ENCODE data around the gene GRAMD1C. TPM values are rescaled to one million over a fixed set of nuclear protein-coding genes. Genes with fewer than 3 reads are reported as not detected.
A peak's percentile ranks its signal among the peaks of the same experiment; 100 is the strongest.

The GRAMD1C gene
- total RNA-seq, 4 donors from 2014 or later, result 23.0 to 38.2 (median 33.2) TPM

DNA sequence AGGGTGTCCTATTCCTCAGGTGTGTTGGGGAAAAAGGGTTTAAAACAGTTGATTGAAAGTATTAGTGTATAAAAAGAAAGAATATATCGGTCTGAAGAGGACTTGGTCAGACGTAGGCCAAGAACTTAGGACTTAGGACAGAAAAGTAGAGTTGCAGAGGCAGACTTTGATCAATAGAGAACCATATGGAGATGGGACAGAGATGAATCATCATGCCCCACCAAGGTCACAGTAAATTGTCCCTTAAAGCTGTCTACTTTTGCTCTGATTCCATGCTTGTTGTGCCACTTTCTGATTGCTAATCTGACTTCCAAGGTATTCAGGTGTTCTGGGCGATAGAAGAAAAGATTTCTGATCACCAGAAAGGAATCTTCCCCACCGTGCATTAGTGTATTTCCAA lies 56.3 kb downstream of the GRAMD1C start:
- intact Hi-C loops (cut with DNase I; ENCODE audit: low total_unique reads), result no loop called here
- WGBS, 2 donors, result 88 to 90% methylated on average over 4 of the region's 4 CpGs
- TF ChIP-seq POLR2A (IDR thresholded peaks at IDR 0.05), result no peak
- TF ChIP-seq, protein P1, sequence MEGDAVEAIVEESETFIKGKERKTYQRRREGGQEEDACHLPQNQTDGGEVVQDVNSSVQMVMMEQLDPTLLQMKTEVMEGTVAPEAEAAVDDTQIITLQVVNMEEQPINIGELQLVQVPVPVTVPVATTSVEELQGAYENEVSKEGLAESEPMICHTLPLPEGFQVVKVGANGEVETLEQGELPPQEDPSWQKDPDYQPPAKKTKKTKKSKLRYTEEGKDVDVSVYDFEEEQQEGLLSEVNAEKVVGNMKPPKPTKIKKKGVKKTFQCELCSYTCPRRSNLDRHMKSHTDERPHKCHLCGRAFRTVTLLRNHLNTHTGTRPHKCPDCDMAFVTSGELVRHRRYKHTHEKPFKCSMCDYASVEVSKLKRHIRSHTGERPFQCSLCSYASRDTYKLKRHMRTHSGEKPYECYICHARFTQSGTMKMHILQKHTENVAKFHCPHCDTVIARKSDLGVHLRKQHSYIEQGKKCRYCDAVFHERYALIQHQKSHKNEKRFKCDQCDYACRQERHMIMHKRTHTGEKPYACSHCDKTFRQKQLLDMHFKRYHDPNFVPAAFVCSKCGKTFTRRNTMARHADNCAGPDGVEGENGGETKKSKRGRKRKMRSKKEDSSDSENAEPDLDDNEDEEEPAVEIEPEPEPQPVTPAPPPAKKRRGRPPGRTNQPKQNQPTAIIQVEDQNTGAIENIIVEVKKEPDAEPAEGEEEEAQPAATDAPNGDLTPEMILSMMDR (IDR thresholded peaks at IDR 0.05), result no peak
- no peak for DNase-seq (ENCODE audit: low spot score in 2 of 2)
- H3K4me3 ChIP-seq (ENCODE audit: low read depth, poor library complexity, severe bottlenecking), result no peak overlapping the region

DNA sequence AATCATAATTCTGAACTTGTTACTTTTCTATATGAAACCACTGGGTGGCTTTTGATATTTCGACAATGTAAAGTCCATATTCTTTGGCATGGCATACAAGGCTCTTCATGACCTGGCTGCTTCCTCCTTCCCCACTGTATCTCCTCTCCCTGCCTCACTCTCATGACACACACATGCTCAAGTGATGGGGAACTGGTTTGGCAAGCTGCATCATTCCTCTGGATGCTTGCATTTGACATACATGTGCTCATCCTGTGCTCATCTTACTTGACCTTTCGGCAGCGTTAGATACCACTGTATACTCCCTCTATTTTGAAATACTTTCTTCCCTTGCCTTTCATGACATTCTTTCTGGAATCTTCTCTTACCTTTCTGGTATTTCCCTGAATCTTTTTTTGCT lies 57.4 kb downstream of the GRAMD1C start:
- TF ChIP-seq POLR2A (IDR thresholded peaks at IDR 0.05), result no peak
- TF ChIP-seq, protein P1 (IDR thresholded peaks at IDR 0.05), result no peak
- WGBS, 2 donors, result 90 to 96% methylated on average over 3 of the region's 3 CpGs
- H3K4me3 ChIP-seq (ENCODE audit: low read depth, poor library complexity, severe bottlenecking), result no peak overlapping the region
- intact Hi-C loops (cut with DNase I; ENCODE audit: low total_unique reads), result no loop called here
- DNase-seq (ENCODE audit: low spot score in 2 of 2), result peak in 1 of 2 donors; percentile 17

DNA sequence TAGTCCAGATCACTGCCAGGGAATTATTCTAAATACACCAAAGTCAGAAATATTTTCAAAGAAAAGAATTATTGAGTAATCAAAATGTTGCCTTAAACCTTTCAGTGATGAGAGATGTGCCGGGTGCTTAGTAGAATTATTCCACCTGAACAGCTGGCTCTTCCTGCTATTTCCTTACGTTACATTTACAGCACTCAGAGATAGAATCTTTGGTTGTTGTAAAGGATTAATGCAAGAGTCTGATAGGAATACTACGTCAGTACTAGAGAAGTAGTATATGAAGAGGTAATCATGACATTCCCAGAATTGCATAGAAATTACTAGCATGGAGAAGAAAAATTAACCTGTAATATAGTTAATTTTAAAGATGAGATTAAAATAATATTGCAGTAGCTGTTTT lies 58.3 kb downstream of the GRAMD1C start:
- WGBS, 2 donors, result 42% methylated on average over 3 of the region's 3 CpGs
- intact Hi-C loops (cut with DNase I; ENCODE audit: low total_unique reads), result no loop called here
- H3K4me3 ChIP-seq (ENCODE audit: low read depth, poor library complexity, severe bottlenecking), result no peak overlapping the region
- TF ChIP-seq POLR2A (IDR thresholded peaks at IDR 0.05), result no peak
- TF ChIP-seq, protein P1 (IDR thresholded peaks at IDR 0.05), result no peak
- no peak for DNase-seq (ENCODE audit: low spot score in 2 of 2)

DNA sequence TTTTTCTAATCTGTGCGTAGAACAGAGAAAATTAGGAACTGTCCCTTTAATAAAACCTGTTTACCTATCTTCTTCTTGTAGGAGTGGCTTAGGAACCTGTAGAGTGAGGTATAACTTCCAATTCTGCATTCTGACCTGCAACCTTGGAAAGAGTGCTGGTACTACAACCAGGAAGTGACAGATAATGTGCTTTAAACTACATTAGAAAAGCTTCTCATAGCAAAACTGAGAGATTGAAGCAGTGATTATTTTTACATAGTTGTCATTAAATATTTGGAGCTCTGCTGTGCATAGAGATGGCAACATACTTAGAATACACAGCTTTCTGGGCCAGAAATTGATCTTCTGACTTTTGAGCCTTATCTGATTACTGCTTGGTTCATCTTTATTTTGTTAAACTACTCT lies 58.8 kb downstream of the GRAMD1C start:
- WGBS, 2 donors, result 16 to 38% methylated on average over 1 of the region's 1 CpG
- no peak overlapping the region for H3K4me3 ChIP-seq (ENCODE audit: low read depth, poor library complexity, severe bottlenecking)
- intact Hi-C loops (cut with DNase I; ENCODE audit: low total_unique reads), result no loop called here
- DNase-seq (ENCODE audit: low spot score in 2 of 2), result no peak
- TF ChIP-seq POLR2A (IDR thresholded peaks at IDR 0.05), result no peak
- TF ChIP-seq, protein P1 (IDR thresholded peaks at IDR 0.05), result no peak

DNA sequence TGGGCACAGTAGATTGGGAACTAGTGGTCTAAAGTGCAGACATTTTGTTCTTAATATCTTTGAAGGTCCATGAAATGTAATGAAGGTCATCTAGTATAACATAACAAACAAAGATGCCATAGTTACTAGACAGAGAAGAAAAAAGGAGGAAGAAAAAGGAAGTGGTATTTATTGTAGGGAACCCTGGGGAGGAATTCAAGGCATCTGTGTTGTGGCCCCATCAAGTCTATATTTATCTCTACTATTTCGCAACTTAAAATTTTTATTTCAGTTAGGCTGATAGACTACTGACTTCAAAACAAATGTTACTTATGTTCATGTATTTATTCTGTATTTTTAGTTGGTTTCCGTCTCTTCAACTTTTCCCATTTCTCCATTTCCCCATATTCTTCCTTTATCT lies 60.3 kb downstream of the GRAMD1C start:
- no peak for TF ChIP-seq POLR2A (IDR thresholded peaks at IDR 0.05)
- H3K4me3 ChIP-seq (ENCODE audit: low read depth, poor library complexity, severe bottlenecking), result no peak overlapping the region
- intact Hi-C loops (cut with DNase I; ENCODE audit: low total_unique reads), result no loop called here
- DNase-seq (ENCODE audit: low spot score in 2 of 2), result no peak
- WGBS, 2 donors, result 71 to 77% methylated on average over 2 of the region's 2 CpGs

DNA sequence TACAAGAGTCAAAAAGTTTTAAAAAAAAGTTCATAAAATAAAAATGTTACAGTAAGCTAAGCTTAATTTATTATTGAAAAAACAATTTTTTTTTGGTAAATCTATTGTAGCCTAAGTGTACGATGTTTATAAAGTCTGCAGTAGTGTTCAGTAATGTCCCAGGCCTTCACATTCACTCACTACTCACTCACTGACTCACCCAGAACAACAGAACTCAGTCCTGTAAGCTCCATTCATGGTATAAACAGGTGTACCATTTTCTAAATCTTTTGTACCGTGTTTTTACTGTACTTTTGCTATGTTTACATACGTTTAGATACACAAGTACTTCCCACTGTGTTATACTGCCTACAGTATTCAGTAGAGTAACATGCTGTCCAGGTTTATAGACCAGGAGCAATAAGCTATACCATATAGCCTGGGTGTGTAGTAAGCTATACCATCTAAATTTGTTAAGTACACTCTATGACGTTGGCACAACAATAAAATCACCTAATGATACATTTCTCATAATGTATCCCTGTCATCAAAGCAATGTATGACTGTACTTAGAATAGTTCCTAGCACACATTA lies 68.1 kb downstream of the GRAMD1C start:
- H3K4me3 ChIP-seq (ENCODE audit: low read depth, poor library complexity, severe bottlenecking), result no peak overlapping the region
- TF ChIP-seq, protein P1 (IDR thresholded peaks at IDR 0.05), result no peak
- no peak for TF ChIP-seq POLR2A (IDR thresholded peaks at IDR 0.05)
- WGBS, 2 donors, result 93 to 94% methylated on average over 4 of the region's 4 CpGs
- DNase-seq (ENCODE audit: low spot score in 2 of 2), result no peak
- intact Hi-C loops (cut with DNase I; ENCODE audit: low total_unique reads), result no loop called here

Data from lower leg skin (tissue), 4 donors.